IPS DF 4.7 (cell line): ENCODE results near the gene SACM1L.
"Not testable (repeated sequence)": the region's sequence is repeated elsewhere in the genome, so short reads cannot be mapped to it uniquely, and the experiment has no call there.

Source experiments
- DNase-seq: peaks from one replicate; pipeline ENCODE4 v3.0.0-alpha.2; 2013; ENCODE audit warnings: low spot score; ENCODE audit errors: extremely low read depth

The SACM1L gene

DNA sequence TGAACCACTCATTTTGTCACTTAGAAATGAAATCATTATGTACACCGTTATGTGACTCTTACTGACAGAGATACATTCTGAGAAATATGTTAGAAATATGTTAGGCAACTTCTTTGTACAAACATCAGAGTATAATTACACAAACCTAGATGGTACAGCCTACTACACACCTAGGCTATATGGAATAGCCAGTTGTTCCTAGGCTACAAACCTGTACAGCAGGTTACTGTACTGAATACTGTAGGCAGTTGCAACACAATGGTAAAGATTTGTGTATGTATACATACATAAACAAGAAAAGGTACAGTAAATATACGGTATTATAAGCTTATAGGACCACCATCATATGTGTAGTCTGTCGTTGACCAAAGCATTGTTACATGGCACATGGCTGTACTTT, 3.7 kb downstream of the SACM1L start:
- no peak for DNase-seq

DNA sequence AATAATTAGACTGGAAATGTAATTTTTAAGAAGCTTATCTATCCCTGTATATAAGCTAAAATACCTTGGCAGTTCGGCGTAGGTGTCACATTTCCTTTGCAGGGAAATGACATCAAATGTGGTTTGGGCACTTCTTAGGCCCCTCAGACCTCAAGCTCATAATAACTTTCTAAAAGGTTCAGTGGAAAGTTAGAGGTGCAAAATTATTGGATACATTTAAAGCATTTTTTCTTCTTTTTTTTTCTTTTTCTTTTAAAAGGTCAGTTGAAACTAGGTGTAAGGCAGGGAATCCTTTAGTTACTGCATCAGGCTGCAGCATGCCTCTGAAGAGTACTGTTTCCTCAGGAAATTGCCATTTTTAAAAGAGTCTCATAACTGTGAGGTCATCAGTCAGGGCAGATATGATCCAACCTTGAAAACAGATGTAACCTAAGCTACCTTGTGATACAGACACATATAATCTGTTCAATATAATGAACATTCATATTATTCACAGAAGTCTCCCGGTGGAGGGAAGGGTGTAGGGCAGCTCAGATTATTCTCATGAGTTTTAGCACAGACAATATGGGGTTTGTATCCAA, 4.8 kb downstream of the SACM1L start:
- DNase-seq = no peak

DNA sequence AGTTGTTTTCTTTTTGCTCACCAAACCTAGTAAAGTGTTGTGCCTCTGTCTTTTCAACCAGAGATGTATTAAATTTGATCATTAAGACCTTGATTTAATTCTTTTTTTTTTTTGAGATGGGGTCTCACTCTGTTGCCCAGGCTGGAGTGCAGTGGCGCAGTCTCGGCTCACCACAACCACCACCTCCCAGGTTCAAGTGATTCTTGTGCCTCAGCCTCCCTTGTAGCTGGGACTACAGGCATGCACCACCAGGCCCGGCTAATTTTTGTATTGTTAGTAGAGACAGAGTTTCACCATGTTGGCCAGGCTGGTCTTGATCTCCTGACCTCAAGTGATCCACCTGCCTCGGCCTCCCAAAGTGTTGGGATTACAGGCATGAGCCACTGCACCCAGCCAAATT, 6.0 kb downstream of the SACM1L start:
- DNase-seq = not testable (repeated sequence)

DNA sequence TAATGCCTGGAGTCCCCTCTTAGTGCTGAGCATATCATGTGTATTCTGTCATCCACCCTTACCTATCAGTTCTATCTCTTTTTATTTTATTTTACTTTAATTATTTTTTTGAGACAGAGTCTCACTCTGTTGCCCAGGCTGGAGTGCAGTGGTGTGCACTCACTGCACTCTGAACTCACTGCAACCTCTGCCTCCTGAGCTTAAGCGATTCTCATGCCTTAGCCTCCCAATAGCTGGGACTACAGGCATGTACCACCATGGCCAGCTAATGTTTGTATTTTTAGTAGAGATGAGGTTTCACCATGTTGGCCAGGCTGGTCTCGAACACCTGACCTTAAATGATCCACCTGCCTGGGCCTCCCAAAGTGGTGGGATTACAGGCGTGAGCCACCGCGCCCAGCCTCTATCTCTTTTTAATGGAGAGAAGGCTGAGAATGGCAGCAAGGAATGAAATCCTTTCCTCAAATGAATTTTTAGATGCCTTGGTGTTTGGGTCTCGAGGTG, 11.4 kb downstream of the SACM1L start:
- DNase-seq = no peak

DNA sequence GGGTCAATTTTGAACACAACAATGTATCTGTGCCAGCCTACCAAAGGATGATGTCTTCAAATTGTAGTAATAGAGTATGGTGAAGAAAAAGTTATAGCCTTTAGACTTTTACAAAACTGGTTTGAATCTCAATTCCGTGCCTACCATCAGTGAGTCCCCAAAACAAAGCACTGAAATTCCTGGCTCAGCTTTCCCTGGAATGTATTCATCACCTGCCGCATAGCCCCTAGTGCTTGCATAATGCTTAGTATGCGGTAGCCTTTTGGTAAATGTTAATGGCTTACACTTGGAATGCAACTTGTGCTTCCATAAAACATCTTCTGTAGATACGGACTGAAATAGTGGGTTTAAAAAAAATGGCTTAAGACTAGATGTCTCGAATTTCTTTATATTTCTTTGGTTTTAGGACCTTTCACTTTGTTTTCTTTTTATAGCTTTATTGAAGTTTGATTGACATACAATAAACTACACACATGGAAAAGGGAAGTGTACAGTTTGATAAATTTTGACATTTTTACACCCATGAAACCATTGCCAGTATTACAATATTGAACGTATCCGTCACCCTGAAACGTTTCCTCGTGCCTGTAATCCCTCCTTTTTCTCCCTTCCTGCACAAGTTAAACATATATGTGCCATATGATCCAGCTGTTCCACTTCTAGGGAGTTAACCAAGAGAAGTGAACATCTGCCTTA, 12.1 kb downstream of the SACM1L start:
- peak; percentile 38 for DNase-seq

DNA sequence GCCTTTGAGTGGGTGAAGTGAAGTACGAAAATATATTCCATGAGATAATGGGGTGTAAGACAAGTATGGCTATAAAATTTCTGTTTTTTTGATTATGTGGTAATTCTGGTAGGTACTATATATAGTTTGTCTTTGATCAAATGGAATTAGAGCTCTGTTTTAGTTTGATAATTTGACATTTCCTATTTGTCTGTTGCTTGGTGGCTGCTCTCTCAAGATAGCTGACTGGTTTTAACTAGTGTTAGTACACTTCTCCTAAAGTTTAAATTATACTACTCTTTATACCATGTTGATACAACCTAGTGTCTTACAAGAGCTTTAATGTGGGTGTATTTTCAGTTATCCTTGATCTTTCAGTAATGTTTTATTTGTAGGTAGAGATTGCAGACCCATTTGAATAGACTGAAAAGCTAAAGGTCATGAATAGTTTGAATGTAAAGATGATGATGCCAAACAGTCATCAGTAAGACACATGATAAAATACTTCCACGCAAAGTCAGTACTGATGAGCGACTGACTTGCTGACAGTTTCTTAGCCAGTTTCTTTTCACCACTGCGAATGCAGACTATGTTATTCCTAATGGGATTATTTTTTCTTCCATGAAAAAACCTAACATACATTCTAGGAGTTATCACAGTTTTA, 15.2 kb downstream of the SACM1L start:
- no peak for DNase-seq

DNA sequence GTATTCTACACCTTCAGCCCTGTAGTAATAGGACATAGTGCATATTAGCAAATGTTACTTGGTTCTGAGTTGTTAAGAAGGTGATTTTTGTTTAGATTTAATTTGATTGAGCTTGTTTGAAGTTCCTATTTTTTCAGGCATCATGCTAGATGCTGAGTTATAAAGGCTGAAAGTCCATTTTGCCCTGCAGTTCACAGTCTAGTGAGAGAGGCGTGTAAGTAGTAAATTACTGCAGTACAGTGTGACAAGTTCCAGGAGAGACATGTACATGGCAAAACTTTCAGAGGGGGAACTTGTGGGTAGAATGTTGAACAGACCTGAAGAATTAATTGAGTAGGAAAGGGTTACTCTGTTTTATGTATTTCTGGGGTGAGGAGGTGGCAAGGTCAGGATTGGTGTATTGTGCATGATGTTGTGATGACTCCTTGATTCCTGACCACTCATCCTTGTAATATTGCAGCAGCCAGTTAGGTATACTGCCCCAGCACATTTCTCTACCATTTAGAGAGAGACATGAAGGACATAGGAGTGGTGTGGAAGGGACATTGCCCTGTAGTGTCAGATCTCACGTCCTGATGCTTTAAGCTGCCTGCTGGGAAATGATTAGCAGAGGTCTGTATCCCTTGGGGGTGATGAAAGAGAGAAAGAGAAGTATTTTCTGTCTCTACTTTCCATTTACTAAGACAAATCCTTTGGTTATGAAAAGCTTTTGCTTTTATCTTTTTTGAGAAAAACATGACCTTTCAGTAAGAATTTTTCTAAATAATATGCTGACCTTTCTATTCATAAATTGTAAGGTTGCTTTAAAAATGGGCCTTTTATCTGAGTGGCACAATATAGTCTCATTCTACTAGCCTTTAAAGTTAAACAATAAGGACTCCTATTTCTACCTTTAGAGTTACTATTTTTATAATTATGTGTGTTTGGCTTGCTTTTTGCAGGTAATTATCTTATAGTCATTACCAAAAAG, 16.9 kb downstream of the SACM1L start:
- no peak for DNase-seq

DNA sequence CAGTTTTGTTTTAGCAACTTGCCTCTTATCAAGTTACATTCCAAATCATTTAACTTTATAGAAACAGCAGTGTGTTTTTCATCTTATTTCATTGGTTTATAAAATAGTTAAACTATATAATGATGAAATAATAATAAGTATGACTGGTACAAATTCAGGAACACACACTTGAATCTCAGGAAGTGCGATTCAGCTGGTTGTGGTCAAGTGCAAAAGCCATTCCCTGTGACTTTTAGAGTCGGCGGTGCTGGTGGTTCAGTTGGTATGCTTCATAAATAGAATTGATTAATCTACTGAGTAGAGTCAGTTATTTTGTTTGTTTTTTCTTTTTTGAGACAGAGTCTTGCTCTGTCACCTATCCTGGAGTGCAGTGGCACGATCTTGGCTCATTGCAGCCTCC, 22.7 kb downstream of the SACM1L start:
- no peak for DNase-seq

DNA sequence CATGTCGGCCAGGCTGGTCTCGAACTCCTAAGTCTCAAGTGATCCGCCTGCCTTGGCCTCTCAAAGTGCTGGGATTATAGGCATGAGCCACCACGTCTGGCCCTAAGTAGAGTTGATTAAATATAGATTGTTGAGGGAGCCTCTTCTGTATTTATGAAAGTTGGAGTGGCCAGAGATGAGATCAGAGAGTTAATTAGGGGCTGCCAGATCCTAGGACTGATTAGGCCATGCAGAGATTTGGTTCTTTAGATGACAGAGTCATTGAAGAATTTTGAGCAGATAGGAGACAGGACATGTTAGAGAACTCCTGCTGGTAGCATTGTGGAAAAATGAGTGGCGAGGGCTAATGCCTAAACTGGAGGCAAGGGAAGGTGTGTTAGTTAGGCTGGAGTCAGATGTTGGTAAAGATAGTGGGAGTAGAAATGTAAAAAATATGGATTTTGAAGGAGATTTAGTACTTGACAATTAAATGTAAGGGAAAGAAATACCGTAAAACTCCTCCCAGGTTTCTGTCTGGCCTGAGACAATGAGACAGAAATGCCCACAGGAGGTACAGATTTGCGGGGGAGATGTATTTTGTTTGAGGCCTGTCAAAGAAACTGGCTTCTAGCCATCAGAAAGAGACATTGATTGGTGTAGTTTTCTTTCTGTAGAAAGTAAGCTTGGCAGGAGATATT, 23.4 kb downstream of the SACM1L start:
- DNase-seq = no peak

DNA sequence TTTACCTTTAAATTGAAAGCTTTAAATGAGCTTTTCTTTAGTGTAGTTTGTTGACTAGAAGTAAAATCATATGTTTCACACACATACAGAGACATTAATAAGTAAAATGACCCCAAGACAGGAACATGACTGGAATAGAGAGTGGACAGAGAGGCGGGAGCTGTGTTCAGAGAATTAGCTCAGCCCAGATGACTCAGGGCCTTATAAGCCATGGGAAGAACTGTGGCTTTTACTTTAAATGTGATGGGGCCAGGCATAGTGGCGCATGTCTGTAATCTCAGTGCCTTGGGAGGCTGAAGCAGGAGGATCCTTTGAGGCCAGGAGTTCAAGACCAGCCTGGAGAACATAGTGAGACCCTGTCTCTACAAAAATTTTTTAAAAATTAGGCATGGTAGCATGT, 26.7 kb downstream of the SACM1L start:
- no peak for DNase-seq

DNA sequence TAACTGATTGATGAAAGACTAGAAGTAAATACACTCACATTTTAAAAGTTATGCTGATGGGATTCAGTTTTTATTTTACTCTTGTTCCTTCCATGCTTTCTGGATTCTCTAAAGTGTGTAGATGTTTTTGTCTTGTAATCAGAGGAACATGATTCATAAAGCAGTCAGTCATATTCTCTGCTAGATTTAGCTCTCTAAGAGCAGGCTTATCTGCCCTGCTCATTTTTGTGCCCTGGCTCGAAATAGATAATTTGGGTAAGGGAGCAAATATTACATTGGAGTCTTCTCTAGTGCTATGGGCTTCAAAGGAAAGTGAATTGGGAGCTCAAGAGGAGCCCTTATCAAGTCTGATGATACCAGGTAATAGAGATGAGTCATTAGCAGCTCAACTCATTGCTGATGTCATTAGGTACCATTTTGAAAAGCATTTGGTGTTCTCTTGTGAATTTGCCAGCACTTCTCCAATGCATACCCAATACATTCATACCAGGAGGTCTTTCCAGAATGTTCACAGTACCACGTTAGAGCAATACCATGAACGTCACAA, 27.7 kb downstream of the SACM1L start:
- DNase-seq = no peak

DNA sequence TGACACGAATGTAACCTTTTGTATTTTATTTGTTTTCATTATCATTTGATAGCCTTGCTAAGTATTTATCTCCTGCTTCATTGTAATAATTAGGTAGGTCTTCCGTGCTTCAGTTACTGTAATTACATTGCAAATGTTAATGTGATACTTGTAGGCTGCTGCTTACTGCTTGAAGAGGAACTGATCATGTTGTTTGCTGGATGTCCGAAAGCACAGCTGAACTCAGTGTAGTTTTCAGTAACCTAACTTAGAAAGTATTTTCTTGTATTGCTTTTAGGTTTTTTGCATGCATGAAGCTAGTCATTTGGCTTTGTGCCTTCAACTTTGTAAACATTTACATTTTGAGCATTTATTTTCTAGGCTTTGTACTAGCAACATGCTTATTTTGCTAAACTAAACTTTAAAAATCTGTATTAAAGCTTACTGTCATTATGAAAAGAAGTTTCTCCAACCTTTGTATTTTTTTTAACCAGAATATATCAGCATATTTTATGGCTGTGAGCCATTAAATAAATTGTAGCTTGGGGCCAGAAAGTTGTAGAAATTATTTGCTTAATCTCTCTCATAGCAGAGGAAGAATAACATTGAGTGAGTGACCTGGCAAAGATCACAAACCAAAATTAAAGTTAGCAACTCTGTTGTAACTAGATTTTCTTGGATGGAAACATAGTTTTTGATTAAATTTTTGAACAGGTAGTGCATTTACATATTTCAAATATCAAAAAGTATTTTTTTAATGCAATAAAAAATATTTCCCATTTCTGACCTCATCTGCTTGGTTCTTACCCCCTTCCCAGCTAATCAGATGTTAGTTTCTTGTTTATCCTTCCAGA, 30.7 kb downstream of the SACM1L start:
- no peak for DNase-seq

DNA sequence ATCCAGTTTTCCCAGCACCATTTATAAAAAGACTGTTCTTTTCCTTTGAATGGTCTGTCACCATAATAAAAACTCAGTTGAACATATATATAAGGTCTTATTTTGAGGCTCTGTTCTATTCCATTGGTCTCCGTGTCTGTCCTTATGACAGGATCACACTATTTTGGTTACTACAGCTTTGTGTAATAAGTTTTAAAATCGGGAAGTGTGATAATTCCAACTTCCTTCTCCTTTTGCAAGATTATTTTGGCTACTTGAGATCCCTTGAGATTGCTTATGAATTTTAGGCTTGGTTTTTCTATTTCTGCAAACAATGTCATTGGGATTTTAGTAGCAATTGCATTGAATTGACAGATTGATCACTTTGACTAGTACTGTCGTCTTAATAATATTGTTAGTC, 35.7 kb downstream of the SACM1L start:
- no peak for DNase-seq

DNA sequence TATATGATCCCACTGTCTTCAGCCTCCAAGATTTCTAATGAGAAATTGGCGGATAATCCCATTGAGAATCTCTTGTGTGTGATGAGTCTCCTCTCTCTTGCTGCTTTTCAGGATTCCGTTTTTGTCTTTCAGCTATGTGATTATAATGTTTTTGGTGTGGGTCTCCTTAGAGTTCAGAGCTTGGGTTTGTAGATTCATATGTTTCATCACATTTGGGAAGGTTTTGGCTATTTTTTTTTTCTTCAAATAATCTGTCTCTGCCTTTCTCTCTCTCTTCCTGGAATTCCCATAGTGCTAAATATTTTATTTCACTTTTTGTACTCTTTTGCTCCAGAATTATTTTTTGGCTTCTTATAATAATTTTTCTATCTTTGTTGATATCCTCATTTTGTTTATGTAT, 40.4 kb downstream of the SACM1L start:
- DNase-seq = no peak

DNA sequence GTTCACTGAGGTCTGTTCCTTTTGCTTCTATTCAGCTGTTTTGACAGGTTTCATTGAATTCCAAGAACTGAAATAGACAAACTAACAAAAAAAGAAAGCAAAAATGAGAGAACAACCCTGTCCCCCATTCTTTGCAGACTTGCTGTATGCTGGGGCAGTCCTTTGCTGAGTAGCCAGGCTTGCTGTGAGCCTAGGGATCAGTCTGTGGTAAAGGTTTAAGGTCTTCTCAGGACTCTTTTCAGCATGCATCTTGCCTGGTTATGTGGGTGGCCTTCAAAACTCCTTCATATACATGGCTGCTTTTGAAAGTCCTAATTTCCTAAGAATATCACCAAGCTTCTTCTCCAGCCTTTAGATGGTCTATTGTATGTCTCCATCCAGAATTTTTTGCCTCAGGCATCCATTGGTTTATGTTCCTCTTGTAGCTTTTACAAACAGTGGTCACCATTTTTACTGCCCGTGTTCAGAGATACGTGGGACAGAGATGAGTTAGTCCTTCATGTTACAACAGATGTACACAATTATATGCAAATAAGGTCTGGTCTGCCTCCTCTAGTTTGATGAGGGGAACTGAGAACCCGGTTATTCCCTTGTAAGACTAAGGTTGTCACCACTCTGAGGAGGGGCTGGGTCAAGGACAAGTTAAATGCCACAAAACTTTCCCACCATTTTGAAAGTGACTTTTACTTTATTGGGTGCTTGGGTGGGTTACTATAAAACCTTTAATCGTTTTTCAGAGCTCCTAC, 41.4 kb downstream of the SACM1L start:
- no peak for DNase-seq

DNA sequence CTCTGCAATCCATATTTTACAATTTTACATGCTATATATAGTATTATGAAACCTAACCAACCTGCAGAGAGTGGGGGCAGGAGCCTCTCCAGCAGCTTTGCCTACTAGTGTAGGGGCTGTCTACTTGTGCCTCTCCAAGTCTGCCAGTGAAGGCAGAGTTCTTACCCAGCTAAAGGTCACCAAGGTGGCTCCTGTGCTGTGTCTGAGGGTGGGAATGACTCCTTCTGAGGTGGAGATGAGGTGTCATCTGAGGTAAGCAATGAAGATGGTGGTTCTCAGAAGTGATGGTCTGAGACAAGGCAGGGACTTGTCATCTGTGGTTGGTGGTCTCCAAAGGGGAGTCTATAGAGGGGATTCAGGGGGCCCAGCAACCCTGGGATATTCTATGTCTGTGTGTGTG, 47.5 kb downstream of the SACM1L start:
- DNase-seq = no peak

DNA sequence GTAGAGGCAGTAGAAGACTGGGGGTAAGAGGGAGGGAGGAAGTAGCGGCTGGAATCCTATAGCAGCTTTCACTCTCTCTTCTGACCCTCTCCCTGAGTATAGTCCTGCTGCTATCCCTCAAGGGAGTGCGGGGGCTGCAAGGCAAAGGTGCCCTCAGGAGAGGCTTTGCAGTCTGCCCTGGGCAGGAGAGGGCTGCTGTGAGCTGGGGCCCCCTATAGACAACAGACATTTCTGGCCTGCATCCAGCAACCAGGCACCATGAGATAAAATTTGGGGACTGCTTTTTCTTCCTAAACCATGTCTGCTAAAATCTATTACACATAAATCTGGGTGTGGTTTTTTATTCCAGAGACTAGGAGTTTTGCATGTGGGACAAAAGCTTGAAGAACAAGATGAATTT, 48.0 kb downstream of the SACM1L start:
- DNase-seq = no peak

DNA sequence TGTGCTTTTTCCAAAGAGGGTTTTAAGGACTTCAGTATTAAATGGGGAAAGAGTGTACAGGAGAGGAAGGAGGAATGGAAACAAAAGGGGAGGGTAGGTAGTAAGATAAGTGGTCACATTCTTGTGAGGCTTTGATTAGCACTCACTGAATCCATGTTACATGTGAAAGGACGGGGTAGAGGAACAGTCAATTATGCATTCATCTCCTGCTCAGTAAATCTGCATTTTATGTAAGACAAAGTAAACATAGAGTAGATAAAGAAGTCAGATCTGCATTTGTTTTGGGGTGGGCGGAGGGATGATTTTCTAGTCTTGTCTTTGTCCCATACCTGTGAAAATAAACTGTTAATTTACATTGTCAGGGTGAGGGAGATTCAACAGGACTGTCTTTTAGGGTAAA, 50.8 kb downstream of the SACM1L start:
- DNase-seq = no peak

DNA sequence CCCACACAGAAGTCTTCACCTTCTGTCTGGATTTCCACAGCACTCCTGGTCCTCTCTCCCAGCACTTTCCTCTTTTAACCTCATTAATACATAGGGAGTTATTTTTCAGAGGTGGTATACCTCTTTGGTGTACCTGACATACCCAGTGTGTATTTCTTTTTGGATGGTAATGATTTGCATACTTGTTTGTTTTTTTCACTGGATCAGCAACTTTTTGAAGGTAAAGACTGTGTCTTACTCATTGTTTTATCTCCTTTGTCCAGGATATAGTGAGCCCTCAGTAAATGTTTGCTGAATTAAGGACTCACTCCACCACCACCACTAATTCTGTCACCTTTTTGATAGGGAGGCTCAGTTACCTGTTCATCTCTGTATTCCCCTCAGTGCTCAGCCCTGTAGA, 52.1 kb downstream of the SACM1L start:
- no peak for DNase-seq
